ENCODE results near the gene ARPC5L. TPM values are rescaled to one million over a fixed set of nuclear protein-coding genes. Genes with fewer than 3 reads are reported as not detected.

The ARPC5L gene
- total and polyA plus RNA-seq, 4 donors: 27.6 to 64.6 (median 47.7) TPM

- no peak for TF ChIP-seq CTCF (IDR thresholded peaks at IDR 0.05; ENCODE audit: control extremely low read depth, extremely low read depth)
- no peak for ATAC-seq (ENCODE audit: insufficient read depth, low FRiP score)
- Histone ChIP-seq H3K27ac (ENCODE audit: low read depth in 1 of 2, low read length in 1 of 2) (no peak overlapping the region), H3K9ac (ENCODE audit: insufficient read depth in 1 of 2, low read length in 2 of 2) (no peak overlapping the region), H3K27me3 (ENCODE audit: control insufficient read depth in 3 of 3, insufficient read depth in 3 of 3, low read length in 2 of 3) (no peaks in the 10 kb centered on the region), H3K36me3 (ENCODE audit: control insufficient read depth in 4 of 4, insufficient read depth in 4 of 4, low read length in 4 of 4) (peaks cover 0 to 25% (median 14%) of the 10 kb centered on the region in 4 donors), H3K4me1 (ENCODE audit: control insufficient read depth in 5 of 5, insufficient read depth in 5 of 5, low read length in 5 of 5) (no peaks in the 10 kb centered on the region), H3K4me3 (no peak overlapping the region), H3K9me3 (ENCODE audit: control insufficient read depth in 4 of 4, insufficient read depth in 3 of 4, low read length in 3 of 4) (no peaks in the 10 kb centered on the region)
- DNase-seq: no peak
- WGBS, 2 donors: 88 to 94% methylated on average over 2 of the region's 2 CpGs
Observed at GRCh38 chr9:124908098-124908497, 46.2 kb downstream of the ARPC5L start.

- H3K9me3 ChIP-seq (ENCODE audit: control insufficient read depth in 4 of 4, insufficient read depth in 3 of 4, low read length in 3 of 4): peaks cover 0 to 2% (median 0%) of the 10 kb centered on the region in 4 donors
- H3K27ac ChIP-seq (ENCODE audit: low read depth in 1 of 2, low read length in 1 of 2): no peak overlapping the region
- no peak for TF ChIP-seq CTCF (IDR thresholded peaks at IDR 0.05; ENCODE audit: control extremely low read depth, extremely low read depth)
- H3K4me1 ChIP-seq (ENCODE audit: control insufficient read depth in 5 of 5, insufficient read depth in 5 of 5, low read length in 5 of 5): no peaks in the 10 kb centered on the region
- H3K4me3 ChIP-seq: no peak overlapping the region
- H3K9ac ChIP-seq (ENCODE audit: insufficient read depth in 1 of 2, low read length in 2 of 2): no peak overlapping the region
- H3K27me3 ChIP-seq (ENCODE audit: control insufficient read depth in 3 of 3, insufficient read depth in 3 of 3, low read length in 2 of 3): no peaks in the 10 kb centered on the region
- peaks cover 0 to 32% (median 16%) of the 10 kb centered on the region in 4 donors for H3K36me3 ChIP-seq (ENCODE audit: control insufficient read depth in 4 of 4, insufficient read depth in 4 of 4, low read length in 4 of 4)
- WGBS, 2 donors: 88 to 92% methylated on average over 1 of the region's 1 CpG
- no peak for DNase-seq
- ATAC-seq (ENCODE audit: insufficient read depth, low FRiP score): no peak
Observed at GRCh38 chr9:124911766-124912165, 49.8 kb downstream of the ARPC5L start.

- 97% methylated on average over 2 of the region's 2 CpGs for WGBS, 2 donors
- Histone ChIP-seq H3K36me3 (ENCODE audit: control insufficient read depth in 4 of 4, insufficient read depth in 4 of 4, low read length in 4 of 4) (peaks cover 0 to 32% (median 13%) of the 10 kb centered on the region in 4 donors), H3K9me3 (ENCODE audit: control insufficient read depth in 4 of 4, insufficient read depth in 3 of 4, low read length in 3 of 4) (peaks cover 0 to 2% (median 0%) of the 10 kb centered on the region in 4 donors), H3K4me3 (no peak overlapping the region), H3K9ac (ENCODE audit: insufficient read depth in 1 of 2, low read length in 2 of 2) (no peak overlapping the region), H3K27ac (ENCODE audit: low read depth in 1 of 2, low read length in 1 of 2) (no peak overlapping the region), H3K4me1 (ENCODE audit: control insufficient read depth in 5 of 5, insufficient read depth in 5 of 5, low read length in 5 of 5) (no peaks in the 10 kb centered on the region), H3K27me3 (ENCODE audit: control insufficient read depth in 3 of 3, insufficient read depth in 3 of 3, low read length in 2 of 3) (no peaks in the 10 kb centered on the region)
- no peak for TF ChIP-seq CTCF (IDR thresholded peaks at IDR 0.05; ENCODE audit: control extremely low read depth, extremely low read depth)
- no peak for DNase-seq
- no peak for ATAC-seq (ENCODE audit: insufficient read depth, low FRiP score)
Observed at GRCh38 chr9:124913378-124913777, 51.4 kb downstream of the ARPC5L start.
